Measurements from ENCODE around the gene PHACTR1. TPM values are rescaled to one million over a fixed set of nuclear protein-coding genes. Genes with fewer than 3 reads are reported as not detected.

The PHACTR1 gene
- total and polyA plus RNA-seq, 9 of the 15 experiments (the other 6 are each of a cell fraction or from before 2014, with no cell fraction given), result 11.5 to 32.6 (median 22.0) TPM

DNA sequence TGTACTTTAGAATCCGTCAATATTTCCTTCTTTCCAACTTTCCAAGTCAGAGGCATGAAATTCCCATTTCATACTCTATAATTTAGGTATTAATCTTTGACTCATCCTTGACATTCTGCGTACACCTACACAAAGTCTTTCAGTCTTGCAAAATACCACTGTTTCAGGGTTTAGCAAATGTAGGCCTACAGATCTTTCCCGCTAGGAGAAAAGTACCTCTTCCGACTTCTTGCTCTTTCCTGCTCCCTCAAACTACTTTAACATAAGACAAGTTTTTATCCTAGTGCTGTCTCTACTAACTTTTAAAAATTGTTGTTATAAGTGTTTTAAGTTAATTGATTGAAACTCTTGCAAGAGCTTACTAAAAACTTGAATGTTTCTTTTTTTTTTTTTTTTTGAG is 18.3 kb upstream of the PHACTR1 start:
- ATAC-seq, result no peak
- no peak overlapping the region for H3K4me2 ChIP-seq (ENCODE audit: insufficient read depth, low read length)
- ChIA-PET POLR2A (no interaction called here), CTCF (ENCODE audit: low intra/inter-chr PET ratio) (no interaction called here)
- no peaks in the 10 kb centered on the region for H3K36me3 ChIP-seq (ENCODE audit: control insufficient read depth, insufficient read depth, low read length)
- no peak overlapping the region for H3K9ac ChIP-seq (ENCODE audit: insufficient read depth in 1 of 2, low read depth in 2 of 2, low read length in 2 of 2)
- no peaks in the 10 kb centered on the region for H3K9me3 ChIP-seq (replicated peaks; ENCODE audit: control insufficient read depth, insufficient read depth, low read depth, low read length)
- no peaks in the 10 kb centered on the region for H3K79me2 ChIP-seq (ENCODE audit: control insufficient read depth, insufficient read depth, low read length)
- BruUV-seq (replicated peaks), result no TSS peak
- no peaks in the 10 kb centered on the region for H3K27me3 ChIP-seq (ENCODE audit: control insufficient read depth in 2 of 2, insufficient read depth in 2 of 2, low read length in 2 of 2)
- no peaks in the 10 kb centered on the region for H3K4me1 ChIP-seq (replicated peaks in 1 of 2; ENCODE audit: control insufficient read depth in 2 of 2, insufficient read depth in 2 of 2, low read length in 2 of 2)
- intact Hi-C loops (cut with micrococcal nuclease) (no loop called here), in situ Hi-C loops (cut with MboI) (no loop called here)
- no peak for TF ChIP-seq ZNF785 (CRISPR knock-in tag; IDR thresholded peaks at IDR 0.05)
- TF ChIP-seq FOXK2 (conservative IDR thresholded peaks at IDR 0.05 in 1 of 2, IDR thresholded peaks at IDR 0.05 in 1 of 2; ENCODE audit: low read depth in 2 of 2), result no peak
- TF ChIP-seq, protein P1, sequence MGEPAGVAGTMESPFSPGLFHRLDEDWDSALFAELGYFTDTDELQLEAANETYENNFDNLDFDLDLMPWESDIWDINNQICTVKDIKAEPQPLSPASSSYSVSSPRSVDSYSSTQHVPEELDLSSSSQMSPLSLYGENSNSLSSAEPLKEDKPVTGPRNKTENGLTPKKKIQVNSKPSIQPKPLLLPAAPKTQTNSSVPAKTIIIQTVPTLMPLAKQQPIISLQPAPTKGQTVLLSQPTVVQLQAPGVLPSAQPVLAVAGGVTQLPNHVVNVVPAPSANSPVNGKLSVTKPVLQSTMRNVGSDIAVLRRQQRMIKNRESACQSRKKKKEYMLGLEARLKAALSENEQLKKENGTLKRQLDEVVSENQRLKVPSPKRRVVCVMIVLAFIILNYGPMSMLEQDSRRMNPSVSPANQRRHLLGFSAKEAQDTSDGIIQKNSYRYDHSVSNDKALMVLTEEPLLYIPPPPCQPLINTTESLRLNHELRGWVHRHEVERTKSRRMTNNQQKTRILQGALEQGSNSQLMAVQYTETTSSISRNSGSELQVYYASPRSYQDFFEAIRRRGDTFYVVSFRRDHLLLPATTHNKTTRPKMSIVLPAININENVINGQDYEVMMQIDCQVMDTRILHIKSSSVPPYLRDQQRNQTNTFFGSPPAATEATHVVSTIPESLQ (CRISPR knock-in tag; IDR thresholded peaks at IDR 0.05), result no peak
- TF ChIP-seq SMAD2 (IDR thresholded peaks at IDR 0.05; ENCODE audit: low read depth, low read length), result no peak
- no peak for TF ChIP-seq ZZZ3 (IDR thresholded peaks at IDR 0.05)
- TF ChIP-seq JUNB (CRISPR knock-in tag; conservative IDR thresholded peaks at IDR 0.05), result no peak
- TF ChIP-seq HEY1 (CRISPR knock-in tag; IDR thresholded peaks at IDR 0.05; ENCODE audit: borderline replicate concordance), result no peak
- no peak for TF ChIP-seq RAD51 (IDR thresholded peaks at IDR 0.05; ENCODE audit: borderline replicate concordance, low read depth)
- no peak for TF ChIP-seq OTX1 (CRISPR knock-in tag; IDR thresholded peaks at IDR 0.05)
- no peak for TF ChIP-seq YY1 (IDR thresholded peaks at IDR 0.05; ENCODE audit: borderline replicate concordance in 1 of 3, control insufficient read depth in 1 of 3, extremely low read depth in 1 of 3, insufficient read depth in 3 of 3, insufficient read length in 1 of 3, insufficient replicate concordance in 2 of 3, low read depth in 1 of 3, low read length in 2 of 3)
- TF ChIP-seq ZNF134 (CRISPR knock-in tag; conservative IDR thresholded peaks at IDR 0.05), result no peak
- no peak for TF ChIP-seq FUS (optimal IDR thresholded peaks at IDR 0.05; ENCODE audit: low read depth, low read length)
- TF ChIP-seq POLR2B (IDR thresholded peaks at IDR 0.05; ENCODE audit: low read depth, partially characterized antibody), result no peak
- H3K4me3 ChIP-seq, result no peak overlapping the region
- no peaks in the 10 kb centered on the region for H4K20me1 ChIP-seq (replicated peaks; ENCODE audit: control insufficient read depth, insufficient read depth, low read length)
- no peak for DNase-seq (ENCODE audit: extremely low read depth in 1 of 4, low spot score in 3 of 4)
- H2AFZ ChIP-seq (ENCODE audit: low read depth, low read length), result no peak overlapping the region
- H3K9me1 ChIP-seq (ENCODE audit: control insufficient read depth, insufficient read depth, low read length), result no peaks in the 10 kb centered on the region
- FAIRE-seq, result no peak
- no peak overlapping the region for H3K27ac ChIP-seq (ENCODE audit: extremely low read depth, low read depth, low read length)
- 0% methylated on average over 4 of the region's 4 CpGs for WGBS (ENCODE audit: insufficient coverage, low coverage, missing lambda C conversion rate)
